ENCODE measurements around the gene BPIFA3. TPM values are rescaled to one million over a fixed set of nuclear protein-coding genes. Genes with fewer than 3 reads are reported as not detected.

Gene BPIFA3
- total RNA-seq, 1 experiment from 2014 or later = not detected

DNA sequence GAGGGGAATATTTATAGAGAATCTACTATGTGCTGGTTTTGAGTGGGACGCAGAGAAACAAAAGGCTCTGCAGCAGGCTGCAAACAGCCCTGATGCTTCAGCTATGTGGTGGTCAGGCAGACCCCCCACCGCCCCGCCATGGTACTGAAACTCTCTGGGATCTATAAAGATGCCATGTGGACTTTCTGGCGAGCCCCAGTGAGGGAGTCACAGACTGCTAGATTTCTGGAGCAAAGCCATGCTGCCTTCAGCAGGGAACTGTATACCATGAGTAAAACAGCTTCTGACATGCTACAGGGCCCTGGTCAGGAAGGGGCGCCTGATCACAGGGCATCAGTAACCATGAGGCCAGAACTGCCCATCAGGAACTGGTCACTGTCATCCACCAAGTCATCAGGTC, 46.6 kb downstream of the BPIFA3 start:
- H3K9me3 ChIP-seq (ENCODE audit: control insufficient read depth in 1 of 2, insufficient read depth in 1 of 2, low read depth in 1 of 2, low read length in 2 of 2) = no peaks in the 10 kb centered on the region
- no peaks in the 10 kb centered on the region for H3K36me3 ChIP-seq (ENCODE audit: control insufficient read depth in 1 of 2, insufficient read depth in 2 of 2, low read length in 2 of 2)
- 0 out of 2 replicates have a peak, but pooled peaks cover 4% of the 10 kb centered on the region for H3K27me3 ChIP-seq (ENCODE audit: insufficient read depth, low read length)
- no TSS peak for BruUV-seq (replicated peaks)
- intact Hi-C loops (cut with micrococcal nuclease) = loop anchor here (2.0 kb wide), 1 partner anchor 35 kb away; no protein-coding TSS in a partner anchor
- no peak for DNase-seq (ENCODE audit: low read depth, low spot score)
- CTCF ChIA-PET = interaction anchor here (1.8 kb wide), 1 partner anchor 28 kb away, joined by 32 read pairs; no protein-coding TSS in a partner anchor
- H3K79me2 ChIP-seq (ENCODE audit: insufficient read depth, low read length) = no peaks in the 10 kb centered on the region
- H3K9ac ChIP-seq (ENCODE audit: low read length) = no peak overlapping the region
- TF ChIP-seq CEBPB (IDR thresholded peaks at IDR 0.05; ENCODE audit: low read depth) = no peak
- no peak for TF ChIP-seq SIN3A (IDR thresholded peaks at IDR 0.05; ENCODE audit: low read depth)
- no peak for TF ChIP-seq YY1 (IDR thresholded peaks at IDR 0.05; ENCODE audit: extremely low read depth, insufficient replicate concordance, low read depth, low read length)
- no peak for TF ChIP-seq CBX3 (IDR thresholded peaks at IDR 0.05; ENCODE audit: low read depth)
- TF ChIP-seq, protein P1, sequence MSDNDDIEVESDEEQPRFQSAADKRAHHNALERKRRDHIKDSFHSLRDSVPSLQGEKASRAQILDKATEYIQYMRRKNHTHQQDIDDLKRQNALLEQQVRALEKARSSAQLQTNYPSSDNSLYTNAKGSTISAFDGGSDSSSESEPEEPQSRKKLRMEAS (IDR thresholded peaks at IDR 0.05) = no peak
- TF ChIP-seq EGR1 (IDR thresholded peaks at IDR 0.05; ENCODE audit: low read depth) = no peak
- TF ChIP-seq, protein P2, sequence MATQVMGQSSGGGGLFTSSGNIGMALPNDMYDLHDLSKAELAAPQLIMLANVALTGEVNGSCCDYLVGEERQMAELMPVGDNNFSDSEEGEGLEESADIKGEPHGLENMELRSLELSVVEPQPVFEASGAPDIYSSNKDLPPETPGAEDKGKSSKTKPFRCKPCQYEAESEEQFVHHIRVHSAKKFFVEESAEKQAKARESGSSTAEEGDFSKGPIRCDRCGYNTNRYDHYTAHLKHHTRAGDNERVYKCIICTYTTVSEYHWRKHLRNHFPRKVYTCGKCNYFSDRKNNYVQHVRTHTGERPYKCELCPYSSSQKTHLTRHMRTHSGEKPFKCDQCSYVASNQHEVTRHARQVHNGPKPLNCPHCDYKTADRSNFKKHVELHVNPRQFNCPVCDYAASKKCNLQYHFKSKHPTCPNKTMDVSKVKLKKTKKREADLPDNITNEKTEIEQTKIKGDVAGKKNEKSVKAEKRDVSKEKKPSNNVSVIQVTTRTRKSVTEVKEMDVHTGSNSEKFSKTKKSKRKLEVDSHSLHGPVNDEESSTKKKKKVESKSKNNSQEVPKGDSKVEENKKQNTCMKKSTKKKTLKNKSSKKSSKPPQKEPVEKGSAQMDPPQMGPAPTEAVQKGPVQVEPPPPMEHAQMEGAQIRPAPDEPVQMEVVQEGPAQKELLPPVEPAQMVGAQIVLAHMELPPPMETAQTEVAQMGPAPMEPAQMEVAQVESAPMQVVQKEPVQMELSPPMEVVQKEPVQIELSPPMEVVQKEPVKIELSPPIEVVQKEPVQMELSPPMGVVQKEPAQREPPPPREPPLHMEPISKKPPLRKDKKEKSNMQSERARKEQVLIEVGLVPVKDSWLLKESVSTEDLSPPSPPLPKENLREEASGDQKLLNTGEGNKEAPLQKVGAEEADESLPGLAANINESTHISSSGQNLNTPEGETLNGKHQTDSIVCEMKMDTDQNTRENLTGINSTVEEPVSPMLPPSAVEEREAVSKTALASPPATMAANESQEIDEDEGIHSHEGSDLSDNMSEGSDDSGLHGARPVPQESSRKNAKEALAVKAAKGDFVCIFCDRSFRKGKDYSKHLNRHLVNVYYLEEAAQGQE (IDR thresholded peaks at IDR 0.05; ENCODE audit: low read depth) = no peak
- no peak for TF ChIP-seq ZFX (IDR thresholded peaks at IDR 0.05)
- no peak overlapping the region for H2AFZ ChIP-seq (ENCODE audit: low read depth, low read length, poor library complexity, severe bottlenecking)
- H3K27ac ChIP-seq (ENCODE audit: low read depth, low read length) = no peak overlapping the region
- POLR2A ChIA-PET = no interaction called here
- no peaks in the 10 kb centered on the region for H3K9me2 ChIP-seq (ENCODE audit: insufficient read depth)
- H3K4me3 ChIP-seq (replicated peaks in 1 of 2; ENCODE audit: low read depth in 1 of 2, low read length in 2 of 2) = no peak overlapping the region
- RAD21 ChIA-PET (ENCODE audit: low non-redundant PET in 1 of 2, low total read pairs in 2 of 2, uncharacterized antibody in 2 of 2, unreplicated experiment in 2 of 2) = no interaction called here
- H4K20me1 ChIP-seq (ENCODE audit: insufficient read depth) = no peaks in the 10 kb centered on the region
- no peaks in the 10 kb centered on the region for H3K4me1 ChIP-seq (ENCODE audit: control insufficient read depth in 1 of 2, insufficient read depth in 2 of 2, low read length in 2 of 2)
- ATAC-seq = no peak
- H3K4me2 ChIP-seq (ENCODE audit: low read length) = no peak overlapping the region

Data from HCT116 (cell line).